Inflammatory macrophage treated with lipopolysaccharide for 4 hours (primary cell): ENCODE data around the gene PRRT1B.

Experiments
- DNase-seq: peaks from one replicate; pipeline ENCODE4 v3.0.0-alpha.2; 2020

The PRRT1B gene

GRCh38 chr9:131545003-131545785 is at the start of gene PRRT1B:
Gene PRRT1B (plus strand): TSS chr9:131545523. CDS start chr9:131545616, 93 bp downstream.
- no peak for DNase-seq

GRCh38 chr9:131495785-131496184 is 49.5 kb upstream of the PRRT1B start:
- no peak for DNase-seq

GRCh38 chr9:131496844-131497405 is 48.4 kb upstream of the PRRT1B start:
- no peak for DNase-seq

GRCh38 chr9:131499254-131499767 is 46.0 kb upstream of the PRRT1B start:
- DNase-seq, result no peak

- no peak for DNase-seq
Observed at GRCh38 chr9:131500377-131500776, 44.9 kb upstream of the PRRT1B start.

GRCh38 chr9:131500939-131501541 is 44.3 kb upstream of the PRRT1B start:
- DNase-seq, result no peak

GRCh38 chr9:131502781-131503625 is 42.3 kb upstream of the PRRT1B start, which contains the start of gene POMT1:
Gene POMT1 (plus strand): TSS chr9:131502918. CDS start chr9:131504219, 1,301 bp downstream.
- peak; percentile 85 for DNase-seq

GRCh38 chr9:131503626-131504465 is 41.5 kb upstream of the PRRT1B start:
- DNase-seq, result peak; percentile 45

GRCh38 chr9:131505012-131505411 is 40.3 kb upstream of the PRRT1B start:
- no peak for DNase-seq

- DNase-seq, result no peak
Observed at GRCh38 chr9:131511416-131511815, 33.9 kb upstream of the PRRT1B start.

GRCh38 chr9:131511880-131512279 is 33.4 kb upstream of the PRRT1B start:
- no peak for DNase-seq

- DNase-seq, result no peak
Observed at GRCh38 chr9:131513177-131513576, 32.1 kb upstream of the PRRT1B start.

- peak; percentile 21 for DNase-seq
Observed at GRCh38 chr9:131515559-131516031, 29.7 kb upstream of the PRRT1B start.

GRCh38 chr9:131516100-131516499 is 29.2 kb upstream of the PRRT1B start:
- DNase-seq, result peak; percentile 43

GRCh38 chr9:131516930-131517329 is 28.4 kb upstream of the PRRT1B start:
- no peak for DNase-seq

- no peak for DNase-seq
Observed at GRCh38 chr9:131517761-131518190, 27.5 kb upstream of the PRRT1B start.

- no peak for DNase-seq
Observed at GRCh38 chr9:131518553-131518952, 26.8 kb upstream of the PRRT1B start.

- no peak for DNase-seq
Observed at GRCh38 chr9:131520503-131520902, 24.8 kb upstream of the PRRT1B start.

GRCh38 chr9:131521203-131521602 is 24.1 kb upstream of the PRRT1B start:
- DNase-seq, result no peak

- DNase-seq, result no peak
Observed at GRCh38 chr9:131521822-131522221, 23.5 kb upstream of the PRRT1B start.

- DNase-seq, result no peak
Observed at GRCh38 chr9:131522257-131523085, 22.9 kb upstream of the PRRT1B start.
